Measurements from ENCODE around the gene KLHL14. TPM values are rescaled to one million over a fixed set of nuclear protein-coding genes. Genes with fewer than 3 reads are reported as not detected.

The KLHL14 gene
- total and polyA plus RNA-seq, 10 of the 15 experiments (the other 5 are each of a cell fraction or from before 2014, with no cell fraction given) = 0.03 to 0.05 TPM; not detected in 8

- POLR2A ChIA-PET = no interaction called here
These were observed 48.6 kb downstream of the KLHL14 start for GRCh38 chr18:32724071-32724749.

More at GRCh38 chr18:32724071-32724749, 48.6 kb downstream of the KLHL14 start:
- CTCF ChIA-PET = interaction anchor here (0.7 kb wide), 1 partner anchor 9 kb away, joined by 4 read pairs; no protein-coding TSS in a partner anchor
- no peaks in the 10 kb centered on the region for H3K36me3 ChIP-seq (ENCODE audit: control insufficient read depth in 2 of 2, insufficient read depth in 2 of 2, low read length in 1 of 2)
- H3K9me3 ChIP-seq (replicated peaks; ENCODE audit: control insufficient read depth, insufficient read depth, low read length) = no peaks in the 10 kb centered on the region
- intact Hi-C loops (cut with micrococcal nuclease; ENCODE audit: unreplicated experiment) (no loop called here), in situ Hi-C loops (cut with MboI) (loop anchor here (25.0 kb wide), 1 partner anchor 213 kb away; no protein-coding TSS in a partner anchor)
- no peak for FAIRE-seq
- H3K9ac ChIP-seq (ENCODE audit: control insufficient read depth, insufficient read depth, low read length) = no peak overlapping the region
- TF ChIP-seq POU2F2 (IDR thresholded peaks at IDR 0.05; ENCODE audit: borderline replicate concordance, low read depth, low read length) (no peak), BRCA1 (IDR thresholded peaks at IDR 0.05; ENCODE audit: low read depth, low read length) (no peak), YY1 (IDR thresholded peaks at IDR 0.05; ENCODE audit: low read depth, low read length) (no peak), SP1 (IDR thresholded peaks at IDR 0.05; ENCODE audit: low read depth, low read length) (no peak), CHD4 (IDR thresholded peaks at IDR 0.05) (no peak), FOS (IDR thresholded peaks at IDR 0.05; ENCODE audit: borderline replicate concordance, extremely low read depth, insufficient read length) (no peak)
- TF ChIP-seq, protein P1, sequence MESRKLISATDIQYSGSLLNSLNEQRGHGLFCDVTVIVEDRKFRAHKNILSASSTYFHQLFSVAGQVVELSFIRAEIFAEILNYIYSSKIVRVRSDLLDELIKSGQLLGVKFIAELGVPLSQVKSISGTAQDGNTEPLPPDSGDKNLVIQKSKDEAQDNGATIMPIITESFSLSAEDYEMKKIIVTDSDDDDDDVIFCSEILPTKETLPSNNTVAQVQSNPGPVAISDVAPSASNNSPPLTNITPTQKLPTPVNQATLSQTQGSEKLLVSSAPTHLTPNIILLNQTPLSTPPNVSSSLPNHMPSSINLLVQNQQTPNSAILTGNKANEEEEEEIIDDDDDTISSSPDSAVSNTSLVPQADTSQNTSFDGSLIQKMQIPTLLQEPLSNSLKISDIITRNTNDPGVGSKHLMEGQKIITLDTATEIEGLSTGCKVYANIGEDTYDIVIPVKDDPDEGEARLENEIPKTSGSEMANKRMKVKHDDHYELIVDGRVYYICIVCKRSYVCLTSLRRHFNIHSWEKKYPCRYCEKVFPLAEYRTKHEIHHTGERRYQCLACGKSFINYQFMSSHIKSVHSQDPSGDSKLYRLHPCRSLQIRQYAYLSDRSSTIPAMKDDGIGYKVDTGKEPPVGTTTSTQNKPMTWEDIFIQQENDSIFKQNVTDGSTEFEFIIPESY (IDR thresholded peaks at IDR 0.05) = no peak
- TF ChIP-seq, protein P2, sequence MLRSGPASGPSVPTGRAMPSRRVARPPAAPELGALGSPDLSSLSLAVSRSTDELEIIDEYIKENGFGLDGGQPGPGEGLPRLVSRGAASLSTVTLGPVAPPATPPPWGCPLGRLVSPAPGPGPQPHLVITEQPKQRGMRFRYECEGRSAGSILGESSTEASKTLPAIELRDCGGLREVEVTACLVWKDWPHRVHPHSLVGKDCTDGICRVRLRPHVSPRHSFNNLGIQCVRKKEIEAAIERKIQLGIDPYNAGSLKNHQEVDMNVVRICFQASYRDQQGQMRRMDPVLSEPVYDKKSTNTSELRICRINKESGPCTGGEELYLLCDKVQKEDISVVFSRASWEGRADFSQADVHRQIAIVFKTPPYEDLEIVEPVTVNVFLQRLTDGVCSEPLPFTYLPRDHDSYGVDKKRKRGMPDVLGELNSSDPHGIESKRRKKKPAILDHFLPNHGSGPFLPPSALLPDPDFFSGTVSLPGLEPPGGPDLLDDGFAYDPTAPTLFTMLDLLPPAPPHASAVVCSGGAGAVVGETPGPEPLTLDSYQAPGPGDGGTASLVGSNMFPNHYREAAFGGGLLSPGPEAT (IDR thresholded peaks at IDR 0.05; ENCODE audit: low read depth) = no peak
- ATAC-seq = no peak
- no peak overlapping the region for H3K27ac ChIP-seq (ENCODE audit: control insufficient read depth, insufficient read depth)
- RAD21 ChIA-PET (ENCODE audit: unreplicated experiment) = no interaction called here
- no peaks in the 10 kb centered on the region; a peak in 1 of 4 replicates for H3K27me3 ChIP-seq (replicated peaks in 1 of 2; ENCODE audit: control insufficient read depth in 2 of 2, insufficient read depth in 2 of 2, low read length in 1 of 2)
- H4K20me1 ChIP-seq (ENCODE audit: control insufficient read depth, insufficient read depth) = no peaks in the 10 kb centered on the region
- no peak overlapping the region for H3K4me2 ChIP-seq (ENCODE audit: control insufficient read depth, insufficient read depth)
- no peak overlapping the region for H2AFZ ChIP-seq (ENCODE audit: control insufficient read depth, low read depth, low read length)
- H3K79me2 ChIP-seq (ENCODE audit: control insufficient read depth, insufficient read depth, low read length) = no peaks in the 10 kb centered on the region
- SMC1A ChIA-PET (ENCODE audit: uncharacterized antibody, unreplicated experiment) = no interaction called here
- no peaks in the 10 kb centered on the region for H3K4me1 ChIP-seq (ENCODE audit: control insufficient read depth, insufficient read depth, low read length)
- no peak overlapping the region for H3K4me3 ChIP-seq
- DNase-seq (ENCODE audit: low read depth, low spot score) = no peak
- no TSS peak for BruUV-seq (replicated peaks)
- 5% methylated on average over 3 of the region's 3 CpGs for WGBS (ENCODE audit: insufficient coverage, insufficient replicate concordance, low lambda C conversion rate, missing lambda C conversion rate)

Measured in GM12878 (cell line).